Activated CD4-positive, CD25-positive, alpha-beta regulatory T cell treated with anti-CD3 and anti-CD28 coated beads, Interleukin-2, amount 50 U/mL, for 72 hours (primary cell): ENCODE results near the gene TCF20.

Experiments used
- DNase-seq: peaks from one replicate; pipeline ENCODE4 v3.0.0; 2021

The TCF20 gene

GRCh38 chr22:42299586-42300258 lies 29.3 kb upstream of the TCF20 start:
- DNase-seq, result peak; percentile 51

DNA sequence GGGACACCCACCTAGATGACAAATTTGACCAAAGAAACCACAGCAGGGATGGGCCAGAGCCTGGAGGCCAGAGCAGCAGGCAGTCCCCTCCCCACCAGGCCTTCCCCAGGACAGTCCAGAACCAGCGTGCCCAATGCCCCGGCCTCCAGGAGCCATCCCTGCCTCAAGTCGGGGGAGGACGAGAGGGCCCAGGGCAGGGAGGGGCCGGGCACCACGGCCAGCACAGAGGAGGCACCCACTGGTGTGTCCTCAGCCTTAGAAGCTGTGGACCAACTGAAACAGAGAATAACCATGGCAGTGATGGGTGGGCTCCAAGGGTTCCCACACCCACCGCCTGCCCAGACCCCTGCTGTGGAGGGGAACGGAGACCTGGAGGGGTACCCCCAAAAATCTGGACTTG lies 28.3 kb upstream of the TCF20 start:
- DNase-seq, result no peak

DNA sequence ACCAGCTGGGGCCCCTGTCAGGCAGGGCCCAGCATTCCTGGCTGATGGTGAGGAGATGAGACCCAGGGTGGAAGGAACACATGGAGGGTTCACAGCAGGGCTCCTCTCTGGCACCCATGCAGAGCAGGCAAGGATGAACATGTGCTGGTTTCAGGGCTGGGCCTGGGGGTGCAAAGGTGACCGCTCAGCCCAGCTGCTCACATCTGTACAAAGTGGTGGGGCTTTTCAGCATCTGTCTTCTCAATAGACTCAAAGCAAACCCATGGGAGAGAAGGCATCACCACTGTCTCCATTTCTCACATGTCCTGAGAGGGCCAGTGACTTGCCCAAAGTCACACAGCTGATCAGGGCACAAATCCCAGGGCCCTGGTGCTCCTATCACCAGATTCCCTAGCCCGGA lies 27.3 kb upstream of the TCF20 start:
- DNase-seq, result no peak

GRCh38 chr22:42296883-42297282 lies 26.4 kb upstream of the TCF20 start:
- no peak for DNase-seq

- DNase-seq, result no peak
These were observed 26.0 kb upstream of the TCF20 start for GRCh38 chr22:42296381-42296853.

- no peak for DNase-seq
These were observed 23.9 kb upstream of the TCF20 start for GRCh38 chr22:42294034-42294985.

- DNase-seq, result no peak
These were observed 22.5 kb upstream of the TCF20 start for GRCh38 chr22:42292732-42293520.

DNA sequence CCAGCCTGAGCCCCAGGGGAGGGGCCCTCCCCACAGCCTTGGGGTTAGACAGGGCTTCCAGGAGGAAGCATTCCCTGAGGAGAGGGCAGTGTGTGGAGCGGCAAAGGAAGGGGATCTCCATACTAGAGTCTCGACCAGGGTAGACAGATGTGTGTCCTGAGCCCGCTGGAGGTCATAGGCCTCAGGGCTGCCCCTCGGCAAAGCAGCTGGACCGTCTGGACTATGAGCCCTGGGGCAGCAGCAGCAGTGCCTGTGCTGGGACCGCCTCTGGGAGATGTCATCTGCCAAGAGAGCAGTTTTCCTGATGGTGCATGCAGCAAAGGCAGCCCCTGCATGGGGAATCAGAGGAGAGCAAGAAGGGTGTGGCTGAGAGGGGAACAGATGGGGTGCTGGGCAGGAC lies 20.8 kb upstream of the TCF20 start:
- no peak for DNase-seq

- no peak for DNase-seq
These were observed 19.5 kb upstream of the TCF20 start for GRCh38 chr22:42289671-42290541.

DNA sequence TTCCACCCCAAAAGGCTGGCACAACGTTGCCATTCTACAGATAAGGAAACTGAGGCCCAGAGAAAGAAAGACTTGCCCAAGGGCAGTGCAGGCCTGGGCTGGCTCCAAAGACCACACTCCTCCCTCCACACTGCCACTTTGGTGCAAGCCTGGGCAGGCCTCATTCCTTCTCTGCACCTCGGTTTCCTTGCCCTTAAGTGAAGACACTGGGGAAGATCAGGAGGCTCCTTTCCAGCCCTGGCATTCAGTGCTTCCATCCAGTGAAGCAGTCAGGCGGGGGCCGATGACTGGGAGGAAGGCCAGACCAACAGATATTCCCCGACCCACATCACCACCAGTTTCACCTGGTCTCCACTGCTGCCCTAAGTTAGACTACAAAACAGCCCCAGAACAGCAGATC lies 18.3 kb upstream of the TCF20 start:
- no peak for DNase-seq

DNA sequence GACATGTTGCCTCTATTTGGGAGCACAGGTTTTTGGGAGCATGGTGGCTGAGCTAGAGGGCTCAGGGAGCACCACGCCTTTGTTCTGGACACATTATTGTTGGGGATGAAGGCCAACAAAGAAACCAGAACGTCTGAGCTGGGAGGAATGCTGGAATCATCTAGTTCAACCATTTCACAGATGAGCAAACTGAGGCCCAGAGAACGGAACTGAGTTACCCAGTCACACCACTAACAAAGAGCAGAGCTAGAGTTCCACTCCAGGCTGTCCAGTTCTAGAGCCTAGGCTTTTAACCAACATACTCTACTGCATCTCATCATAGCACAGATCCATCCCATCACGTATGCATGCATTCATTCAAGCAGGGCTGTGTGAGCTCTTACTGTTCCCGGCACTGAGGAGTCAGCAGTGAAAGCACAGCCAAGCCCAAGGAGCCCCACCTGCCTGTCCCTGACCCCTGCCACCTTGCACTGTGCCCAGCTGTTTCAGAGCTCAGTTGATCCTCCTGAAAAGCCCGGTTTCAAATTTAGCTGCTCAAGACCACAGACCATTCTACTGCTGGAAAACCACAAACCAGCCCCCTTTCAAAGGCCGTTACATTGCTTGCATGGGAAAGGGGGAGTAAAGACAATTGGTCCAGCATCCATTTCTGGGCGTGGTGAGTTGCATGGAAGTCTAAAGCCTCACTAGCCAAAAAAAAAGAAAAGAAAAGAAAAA lies 16.9 kb upstream of the TCF20 start:
- no peak for DNase-seq

DNA sequence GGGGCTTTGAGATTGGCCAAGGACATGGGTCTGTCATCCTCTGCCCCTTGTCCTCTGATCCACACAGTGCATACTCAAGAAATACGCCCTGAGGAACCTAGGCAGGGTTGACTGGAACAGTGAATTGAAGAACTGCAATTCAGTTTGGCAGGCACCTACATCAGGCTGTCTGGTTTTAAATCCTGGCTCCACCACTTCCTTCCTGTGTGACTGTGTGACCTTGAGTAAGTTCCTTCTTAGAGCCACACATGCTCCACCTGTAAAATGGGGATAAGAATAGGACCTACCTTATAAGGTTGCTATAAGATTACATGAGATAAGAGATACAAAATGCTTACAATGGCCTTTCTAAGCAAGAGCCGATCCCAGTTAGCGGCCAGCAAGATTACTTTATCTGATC lies 15.8 kb upstream of the TCF20 start:
- no peak for DNase-seq

DNA sequence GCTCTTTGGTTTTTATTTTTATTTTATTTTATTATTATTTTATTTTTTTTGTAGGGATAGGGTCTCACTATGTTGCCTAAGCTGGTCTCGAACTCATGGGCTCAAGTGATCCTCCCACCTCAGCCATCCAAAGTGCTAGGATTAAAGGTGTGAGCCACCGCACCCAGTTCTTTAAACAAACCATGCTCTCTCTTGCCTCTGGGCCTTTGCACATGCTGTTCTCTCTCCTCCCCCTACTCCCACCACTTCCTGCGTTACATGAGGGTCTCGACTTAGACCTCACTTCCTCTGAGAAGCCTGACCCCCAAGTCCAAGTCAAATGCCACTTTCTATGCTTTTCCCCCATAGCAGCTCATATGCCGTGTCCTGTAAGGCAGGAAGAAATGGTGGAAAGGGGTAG lies 15.2 kb upstream of the TCF20 start:
- DNase-seq, result no peak

DNA sequence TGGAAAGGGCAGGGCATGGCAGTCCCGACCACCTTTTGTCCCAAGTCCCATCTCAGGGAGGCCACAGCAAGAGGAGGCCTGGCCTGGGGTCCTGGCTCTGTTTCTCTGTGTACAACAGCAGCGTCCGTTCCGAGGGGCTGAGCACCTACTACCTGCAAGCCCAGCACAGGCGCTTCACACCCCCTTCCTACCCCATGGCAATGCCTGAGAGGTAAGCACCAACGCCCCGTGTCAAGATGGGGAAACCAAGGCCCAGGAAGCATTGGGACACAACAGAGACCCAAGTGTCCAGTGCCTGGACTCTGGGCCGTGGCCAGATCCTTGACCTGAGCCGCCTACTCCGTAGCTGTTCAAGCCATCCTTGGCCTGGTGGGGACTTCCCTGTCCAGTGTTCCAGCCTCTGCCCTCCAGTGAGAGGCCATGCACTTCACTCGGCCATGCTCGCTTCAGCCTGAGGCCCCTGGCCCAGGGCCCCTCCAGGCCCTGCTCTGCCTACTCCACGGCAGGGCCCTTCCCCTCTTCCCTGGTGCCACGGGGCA lies 14.3 kb upstream of the TCF20 start:
- DNase-seq, result no peak

- DNase-seq, result no peak
These were observed 13.7 kb upstream of the TCF20 start for GRCh38 chr22:42284202-42284591.

GRCh38 chr22:42283278-42284201 lies 13.1 kb upstream of the TCF20 start:
- no peak for DNase-seq

DNA sequence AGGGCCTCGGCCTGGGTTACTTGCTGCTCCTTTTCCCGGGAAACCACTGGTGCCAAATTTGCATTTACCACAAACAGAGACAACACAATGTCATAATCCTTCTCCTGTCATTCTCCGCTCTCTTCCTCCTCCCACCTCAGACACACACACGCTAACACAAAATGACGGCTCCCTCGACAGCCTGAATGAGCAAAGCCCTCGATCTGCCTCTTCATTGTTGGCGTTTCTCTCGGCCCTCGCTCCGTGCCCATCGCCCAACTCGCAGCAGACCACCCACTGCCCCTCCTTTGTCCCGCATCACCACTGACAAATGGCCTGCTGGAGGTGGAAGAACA lies 12.5 kb upstream of the TCF20 start:
- DNase-seq, result no peak

DNA sequence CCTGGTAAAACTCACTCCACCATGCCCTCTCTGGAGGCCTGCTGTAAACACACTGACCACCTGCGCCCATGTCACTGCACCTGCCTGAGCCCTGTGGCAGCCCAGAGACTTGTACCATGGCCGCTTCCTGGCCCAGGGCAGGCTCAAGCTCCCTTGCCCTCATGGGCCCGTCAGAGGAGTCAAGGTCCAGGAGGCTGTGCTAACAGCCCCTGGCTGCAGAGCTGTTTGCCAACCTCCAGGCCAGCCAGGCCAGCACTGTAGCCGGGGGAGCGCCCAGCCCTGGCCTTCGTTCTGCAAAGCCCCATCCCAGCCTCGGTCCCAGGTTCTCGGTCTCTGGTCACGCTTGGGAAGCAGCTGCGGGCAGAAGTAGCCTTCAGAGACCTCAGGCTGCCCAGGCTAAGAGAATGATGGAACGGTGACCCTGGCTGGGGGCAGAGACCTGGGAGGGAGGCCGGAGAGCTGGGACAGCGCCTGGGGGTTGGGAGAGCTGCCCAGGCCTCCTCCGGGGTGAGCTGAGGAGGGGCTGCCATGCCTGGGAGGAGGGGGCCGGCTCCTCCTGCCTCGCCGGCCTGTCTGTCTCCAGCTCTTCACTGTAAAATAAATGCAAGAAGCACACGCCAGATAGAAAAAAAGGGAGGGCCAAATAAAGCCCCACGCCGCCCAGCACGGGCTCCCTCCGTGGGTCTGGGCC lies 11.9 kb upstream of the TCF20 start:
- DNase-seq, result no peak

GRCh38 chr22:42281706-42282251 lies 11.3 kb upstream of the TCF20 start:
- no peak for DNase-seq
